Measurements from ENCODE around the gene ATAT1. TPM values are rescaled to one million over a fixed set of nuclear protein-coding genes. Genes with fewer than 3 reads are reported as not detected.

ATAT1 gene
- total and polyA plus RNA-seq, 2 of the 13 experiments (the other 11 are each of a cell fraction or from before 2014, with no cell fraction given), result 9.2 to 23.6 TPM

- peak; percentile 93; the same call in 1 of the 2 replicates for TF ChIP-seq NFATC3 (CRISPR knock-in tag; IDR thresholded peaks at IDR 0.05)
- peak; percentile 32; the same call in 1 of the 2 replicates for TF ChIP-seq BRCA1 (CRISPR knock-in tag; IDR thresholded peaks at IDR 0.05)
- TF ChIP-seq SKI (IDR thresholded peaks at IDR 0.05; ENCODE audit: partially characterized antibody), result no peak
- no peak for TF ChIP-seq NFE2L2 (IDR thresholded peaks at IDR 0.05; ENCODE audit: low read length)
- TF ChIP-seq ZBTB20 (CRISPR knock-in tag; IDR thresholded peaks at IDR 0.05; ENCODE audit: borderline replicate concordance, low read depth), result 0 out of 2 replicates have a peak, but pooled peaks have one; percentile 69
- TF ChIP-seq AHDC1 (CRISPR knock-in tag; IDR thresholded peaks at IDR 0.05; ENCODE audit: borderline replicate concordance), result peak; percentile 46; the same call in 1 of the 2 replicates
- TF ChIP-seq, protein P1, sequence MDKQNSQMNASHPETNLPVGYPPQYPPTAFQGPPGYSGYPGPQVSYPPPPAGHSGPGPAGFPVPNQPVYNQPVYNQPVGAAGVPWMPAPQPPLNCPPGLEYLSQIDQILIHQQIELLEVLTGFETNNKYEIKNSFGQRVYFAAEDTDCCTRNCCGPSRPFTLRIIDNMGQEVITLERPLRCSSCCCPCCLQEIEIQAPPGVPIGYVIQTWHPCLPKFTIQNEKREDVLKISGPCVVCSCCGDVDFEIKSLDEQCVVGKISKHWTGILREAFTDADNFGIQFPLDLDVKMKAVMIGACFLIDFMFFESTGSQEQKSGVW (CRISPR knock-in tag; IDR thresholded peaks at IDR 0.05; ENCODE audit: borderline replicate concordance), result no peak
- no peak for TF ChIP-seq ZFP62 (CRISPR knock-in tag; IDR thresholded peaks at IDR 0.05)
- TF ChIP-seq ZNF652 (CRISPR knock-in tag; IDR thresholded peaks at IDR 0.05; ENCODE audit: borderline replicate concordance, low read depth), result no peak
- peak; percentile 87 for TF ChIP-seq GABPA (IDR thresholded peaks at IDR 0.05; ENCODE audit: low read depth, low read length)
- TF ChIP-seq GABPA (CRISPR knock-in tag; IDR thresholded peaks at IDR 0.05; ENCODE audit: low read depth), result peak; percentile 96
- TF ChIP-seq, protein P2, sequence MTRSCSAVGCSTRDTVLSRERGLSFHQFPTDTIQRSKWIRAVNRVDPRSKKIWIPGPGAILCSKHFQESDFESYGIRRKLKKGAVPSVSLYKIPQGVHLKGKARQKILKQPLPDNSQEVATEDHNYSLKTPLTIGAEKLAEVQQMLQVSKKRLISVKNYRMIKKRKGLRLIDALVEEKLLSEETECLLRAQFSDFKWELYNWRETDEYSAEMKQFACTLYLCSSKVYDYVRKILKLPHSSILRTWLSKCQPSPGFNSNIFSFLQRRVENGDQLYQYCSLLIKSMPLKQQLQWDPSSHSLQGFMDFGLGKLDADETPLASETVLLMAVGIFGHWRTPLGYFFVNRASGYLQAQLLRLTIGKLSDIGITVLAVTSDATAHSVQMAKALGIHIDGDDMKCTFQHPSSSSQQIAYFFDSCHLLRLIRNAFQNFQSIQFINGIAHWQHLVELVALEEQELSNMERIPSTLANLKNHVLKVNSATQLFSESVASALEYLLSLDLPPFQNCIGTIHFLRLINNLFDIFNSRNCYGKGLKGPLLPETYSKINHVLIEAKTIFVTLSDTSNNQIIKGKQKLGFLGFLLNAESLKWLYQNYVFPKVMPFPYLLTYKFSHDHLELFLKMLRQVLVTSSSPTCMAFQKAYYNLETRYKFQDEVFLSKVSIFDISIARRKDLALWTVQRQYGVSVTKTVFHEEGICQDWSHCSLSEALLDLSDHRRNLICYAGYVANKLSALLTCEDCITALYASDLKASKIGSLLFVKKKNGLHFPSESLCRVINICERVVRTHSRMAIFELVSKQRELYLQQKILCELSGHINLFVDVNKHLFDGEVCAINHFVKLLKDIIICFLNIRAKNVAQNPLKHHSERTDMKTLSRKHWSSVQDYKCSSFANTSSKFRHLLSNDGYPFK (CRISPR knock-in tag; IDR thresholded peaks at IDR 0.05; ENCODE audit: borderline replicate concordance), result peak; percentile 90; the same call in 1 of the 2 replicates
- no peak for TF ChIP-seq ZBTB1 (CRISPR knock-in tag; IDR thresholded peaks at IDR 0.05; ENCODE audit: borderline replicate concordance)
- TF ChIP-seq EZH2 (conservative IDR thresholded peaks at IDR 0.05; ENCODE audit: low read depth, low read length), result no peak
- TF ChIP-seq THAP11 (CRISPR knock-in tag; IDR thresholded peaks at IDR 0.05), result peak; percentile 88
- peak; percentile 63 for TF ChIP-seq ZNF446 (CRISPR knock-in tag; IDR thresholded peaks at IDR 0.05)
- peak; percentile 71 for TF ChIP-seq NR2F2 (IDR thresholded peaks at IDR 0.05; ENCODE audit: borderline replicate concordance, low read depth)
- TF ChIP-seq ZNF780A (CRISPR knock-in tag; IDR thresholded peaks at IDR 0.05), result no peak
- peak; percentile 76 for TF ChIP-seq ASH2L (IDR thresholded peaks at IDR 0.05; ENCODE audit: insufficient read length, low read depth, low read length)
- TF ChIP-seq SRSF4 (IDR thresholded peaks at IDR 0.05; ENCODE audit: low read depth, low read length, poor library complexity, severe bottlenecking), result no peak
- TF ChIP-seq HHEX (CRISPR knock-in tag; IDR thresholded peaks at IDR 0.05), result peak; percentile 13; the same call in 1 of the 2 replicates
Measured at GRCh38 chr6:30626484-30627366, at the start of gene ATAT1 (continued).
